Vagina (tissue), 2 donors: ENCODE measurements around the gene NIPA2. TPM values are rescaled to one million over a fixed set of nuclear protein-coding genes. Genes with fewer than 3 reads are reported as not detected.

Source experiments
- DNase-seq, 2 donors: peaks; one replicate each; pipeline ENCODE4 v3.0.0-alpha.2; 2017; ENCODE audit errors: extremely low spot score in 2 of 2
- H3K27ac ChIP-seq: fragments of 200-600 bp; sonication (generic); one replicate; pipeline ENCODE4 v1.5.1; 2019
- H3K27me3 ChIP-seq: fragments of 200-600 bp; sonication (generic); one replicate; pipeline ENCODE4 v1.5.1; 2019
- H3K36me3 ChIP-seq, 2 donors: fragments of 200-600 bp; sonication (generic); one replicate each; pipeline ENCODE4 v1.5.1; 2017 to 2019
- H3K4me1 ChIP-seq: fragments of 200-600 bp; sonication (generic); one replicate; pipeline ENCODE4 v1.5.1; 2019
- H3K4me3 ChIP-seq, 2 donors: fragments of 200-600 bp; sonication (generic); 1 replicate in 1 of 2; 2 replicates in 1 of 2; pipeline ENCODE4 v1.5.1; 2016 to 2019
- H3K9me3 ChIP-seq: fragments of 200-600 bp; sonication (generic); one replicate; pipeline ENCODE4 v1.5.1; 2019
- CTCF ChIP-seq, 3 experiments: fragments of 450-650 bp in 2 of 3; fragments of 200-600 bp in 1 of 3; sonication (generic) in 1 of 3; IDR thresholded peaks; one replicate each; pipeline ENCODE4 v1.5.1; 2017 to 2019; ENCODE audit warnings: antibody characterized with exemption in 3 of 3, mild to moderate bottlenecking in 2 of 3, moderate library complexity in 2 of 3
- POLR2A ChIP-seq, 2 donors: fragments of 450-650 bp; IDR thresholded peaks; one replicate each; pipeline ENCODE4 v1.6.1; 2017; ENCODE audit warnings: antibody characterized with exemption in 2 of 2, mild to moderate bottlenecking in 2 of 2, moderate library complexity in 2 of 2
- POLR2AphosphoS5 ChIP-seq, 2 donors: sonication (generic); formaldehyde crosslinking; IDR thresholded peaks; one replicate each; pipeline ENCODE4 v1.9.0; 2017; ENCODE audit warnings: antibody characterized with exemption in 2 of 2, mild to moderate bottlenecking in 2 of 2, low read depth in 1 of 2; ENCODE audit not compliant: insufficient read depth in 1 of 2
- intact Hi-C: fragments of 100-400 bp; cut with DNase I; formaldehyde crosslinking; loops from one replicate; pipeline ENCODE4 v1.15.1; 2023
- total RNA-seq: library from RNA; depleted of rRNA; stranded (reverse); fragments of >200 nt; gene quantifications from one replicate; pipeline ENCODE4 v1.2.3, GENCODE V29; 2016

NIPA2 gene
- total RNA-seq, 1 donor from 2014 or later, result 23.1 TPM

- no peaks in the 10 kb centered on the region for H3K27me3 ChIP-seq
- TF ChIP-seq POLR2A (IDR thresholded peaks at IDR 0.05), result no peak
- no peak for TF ChIP-seq CTCF (IDR thresholded peaks at IDR 0.05)
- peak in 1 of 2 donors; percentile 55 for TF ChIP-seq POLR2AphosphoS5 (IDR thresholded peaks at IDR 0.05; ENCODE audit: insufficient read depth in 1 of 2, low read depth in 1 of 2)
- no peak for DNase-seq
- H3K9me3 ChIP-seq, result no peaks in the 10 kb centered on the region
- H3K27ac ChIP-seq, result no peak overlapping the region
- H3K4me1 ChIP-seq, result no peaks in the 10 kb centered on the region
- peaks cover 0 to 47% of the 10 kb centered on the region in 2 donors for H3K36me3 ChIP-seq
- intact Hi-C loops, result no loop called here
- H3K4me3 ChIP-seq, result no peak overlapping the region
Measured at GRCh38 chr15:22895465-22896190, 57.2 kb downstream of the NIPA2 start.

- Histone ChIP-seq H3K9me3 (no peaks in the 10 kb centered on the region), H3K27ac (no peak overlapping the region), H3K4me3 (no peak overlapping the region), H3K36me3 (peaks cover 0 to 53% of the 10 kb centered on the region in 2 donors), H3K27me3 (no peaks in the 10 kb centered on the region), H3K4me1 (no peaks in the 10 kb centered on the region)
- TF ChIP-seq POLR2A (IDR thresholded peaks at IDR 0.05) (no peak), POLR2AphosphoS5 (IDR thresholded peaks at IDR 0.05; ENCODE audit: insufficient read depth in 1 of 2, low read depth in 1 of 2) (no peak), CTCF (IDR thresholded peaks at IDR 0.05) (no peak)
- no peak for DNase-seq
- intact Hi-C loops, result no loop called here
Measured at GRCh38 chr15:22902046-22902445, 63.6 kb downstream of the NIPA2 start.

- Histone ChIP-seq H3K27me3 (no peaks in the 10 kb centered on the region), H3K36me3 (peaks cover 0 to 59% of the 10 kb centered on the region in 2 donors), H3K27ac (no peak overlapping the region), H3K9me3 (no peaks in the 10 kb centered on the region), H3K4me1 (no peaks in the 10 kb centered on the region), H3K4me3 (no peak overlapping the region)
- intact Hi-C loops, result no loop called here
- TF ChIP-seq CTCF (IDR thresholded peaks at IDR 0.05) (no peak), POLR2AphosphoS5 (IDR thresholded peaks at IDR 0.05; ENCODE audit: insufficient read depth in 1 of 2, low read depth in 1 of 2) (no peak), POLR2A (IDR thresholded peaks at IDR 0.05) (no peak)
- DNase-seq, result no peak
Measured at GRCh38 chr15:22902578-22902977, 64.1 kb downstream of the NIPA2 start.

GRCh38 chr15:22902981-22903380 is 64.5 kb downstream of the NIPA2 start:
- no peaks in the 10 kb centered on the region for H3K9me3 ChIP-seq
- H3K4me3 ChIP-seq, result no peak overlapping the region
- intact Hi-C loops, result no loop called here
- H3K27me3 ChIP-seq, result no peaks in the 10 kb centered on the region
- peaks cover 0 to 63% of the 10 kb centered on the region in 2 donors for H3K36me3 ChIP-seq
- no peak for DNase-seq
- H3K4me1 ChIP-seq, result no peaks in the 10 kb centered on the region
- TF ChIP-seq POLR2A (IDR thresholded peaks at IDR 0.05) (no peak), CTCF (IDR thresholded peaks at IDR 0.05) (no peak), POLR2AphosphoS5 (IDR thresholded peaks at IDR 0.05; ENCODE audit: insufficient read depth in 1 of 2, low read depth in 1 of 2) (no peak)
- H3K27ac ChIP-seq, result no peak overlapping the region

- Histone ChIP-seq H3K27ac (no peak overlapping the region), H3K9me3 (no peaks in the 10 kb centered on the region), H3K27me3 (no peaks in the 10 kb centered on the region), H3K4me3 (no peak overlapping the region), H3K36me3 (peaks cover 0 to 67% of the 10 kb centered on the region in 2 donors), H3K4me1 (no peaks in the 10 kb centered on the region)
- TF ChIP-seq POLR2AphosphoS5 (IDR thresholded peaks at IDR 0.05; ENCODE audit: insufficient read depth in 1 of 2, low read depth in 1 of 2) (no peak), CTCF (IDR thresholded peaks at IDR 0.05) (no peak), POLR2A (IDR thresholded peaks at IDR 0.05) (no peak)
- intact Hi-C loops, result no loop called here
- DNase-seq, result no peak
Measured at GRCh38 chr15:22903427-22903826, 65.0 kb downstream of the NIPA2 start.
